ENCODE data around the gene CARD10. TPM values are rescaled to one million over a fixed set of nuclear protein-coding genes. Genes with fewer than 3 reads are reported as not detected.

The CARD10 gene
- total and polyA plus RNA-seq, 2 of the 13 experiments (the other 11 are each of a cell fraction or from before 2014, with no cell fraction given) = 35.2 to 55.8 TPM

DNA sequence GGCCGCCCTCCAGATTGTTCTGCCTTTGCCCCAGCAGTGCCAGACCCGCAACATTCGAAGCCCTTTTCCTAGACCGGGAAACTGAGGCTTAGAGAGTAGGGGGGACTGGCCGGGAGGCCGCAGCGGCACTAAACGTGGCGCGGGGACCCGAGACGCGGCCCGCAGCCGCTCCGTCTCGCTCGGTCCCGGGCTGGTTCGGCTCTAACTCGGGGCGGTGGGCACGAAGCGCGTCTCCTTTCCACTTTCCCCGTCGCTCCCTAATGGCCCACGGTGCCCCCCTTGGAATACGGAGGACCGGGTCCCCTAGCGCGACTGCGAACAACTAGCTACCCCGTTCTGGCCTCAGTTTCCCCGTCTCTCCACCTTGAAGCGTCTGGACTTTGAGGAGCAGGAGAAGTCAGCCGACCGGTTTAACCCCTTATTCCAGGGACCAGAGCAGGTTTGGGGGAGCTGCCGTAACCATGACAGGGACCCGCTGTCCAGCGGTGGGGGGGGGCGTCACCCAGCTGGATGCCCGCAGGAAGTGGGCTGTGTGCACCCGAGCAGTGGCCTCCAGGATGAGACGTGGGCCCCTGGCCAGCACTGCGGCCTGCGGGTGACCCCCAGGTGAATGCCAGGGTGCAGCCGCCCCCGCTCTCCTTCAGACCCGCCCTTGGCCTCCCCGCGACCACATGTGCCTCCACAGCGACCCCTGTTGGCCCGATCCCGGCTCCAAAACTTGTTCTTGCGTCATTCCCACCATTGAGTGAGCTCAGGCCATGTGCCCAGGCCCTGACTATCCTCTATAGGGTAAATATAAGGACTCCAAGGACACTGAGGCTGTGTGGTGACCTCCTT, 42.2 kb upstream of the CARD10 start (continued):
- peak; percentile 65 for TF ChIP-seq PHF21A (CRISPR knock-in tag; IDR thresholded peaks at IDR 0.05)
- peak; percentile 79; the same call in 1 of the 2 replicates for TF ChIP-seq CBX5 (CRISPR knock-in tag; IDR thresholded peaks at IDR 0.05; ENCODE audit: borderline replicate concordance)
- no peak for TF ChIP-seq ZFP36 (IDR thresholded peaks at IDR 0.05; ENCODE audit: borderline replicate concordance, low read depth, low read length, partially characterized antibody)
- TF ChIP-seq ZNF556 (CRISPR knock-in tag; IDR thresholded peaks at IDR 0.05; ENCODE audit: borderline replicate concordance) = peak; percentile 88; the same call in 1 of the 2 replicates
- peak; percentile 49; the same call in 1 of the 2 replicates for TF ChIP-seq SIX1 (CRISPR knock-in tag; IDR thresholded peaks at IDR 0.05; ENCODE audit: borderline replicate concordance)
- peak; percentile 89; the same call in 1 of the 2 replicates for TF ChIP-seq KAT7 (CRISPR knock-in tag; IDR thresholded peaks at IDR 0.05; ENCODE audit: borderline replicate concordance)
- TF ChIP-seq, protein P1, sequence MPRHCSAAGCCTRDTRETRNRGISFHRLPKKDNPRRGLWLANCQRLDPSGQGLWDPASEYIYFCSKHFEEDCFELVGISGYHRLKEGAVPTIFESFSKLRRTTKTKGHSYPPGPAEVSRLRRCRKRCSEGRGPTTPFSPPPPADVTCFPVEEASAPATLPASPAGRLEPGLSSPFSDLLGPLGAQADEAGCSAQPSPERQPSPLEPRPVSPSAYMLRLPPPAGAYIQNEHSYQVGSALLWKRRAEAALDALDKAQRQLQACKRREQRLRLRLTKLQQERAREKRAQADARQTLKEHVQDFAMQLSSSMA (CRISPR knock-in tag; IDR thresholded peaks at IDR 0.05) = no peak
- peak; percentile 73; the same call in 1 of the 2 replicates for TF ChIP-seq ZNF124 (CRISPR knock-in tag; IDR thresholded peaks at IDR 0.05)
- TF ChIP-seq DNMT3B (CRISPR knock-in tag; conservative IDR thresholded peaks at IDR 0.05) = no peak
- TF ChIP-seq, protein P2, sequence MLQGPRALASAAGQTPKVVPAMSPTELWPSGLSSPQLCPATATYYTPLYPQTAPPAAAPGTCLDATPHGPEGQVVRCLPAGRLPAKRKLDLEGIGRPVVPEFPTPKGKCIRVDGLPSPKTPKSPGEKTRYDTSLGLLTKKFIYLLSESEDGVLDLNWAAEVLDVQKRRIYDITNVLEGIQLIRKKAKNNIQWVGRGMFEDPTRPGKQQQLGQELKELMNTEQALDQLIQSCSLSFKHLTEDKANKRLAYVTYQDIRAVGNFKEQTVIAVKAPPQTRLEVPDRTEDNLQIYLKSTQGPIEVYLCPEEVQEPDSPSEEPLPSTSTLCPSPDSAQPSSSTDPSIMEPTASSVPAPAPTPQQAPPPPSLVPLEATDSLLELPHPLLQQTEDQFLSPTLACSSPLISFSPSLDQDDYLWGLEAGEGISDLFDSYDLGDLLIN (CRISPR knock-in tag; IDR thresholded peaks at IDR 0.05; ENCODE audit: borderline replicate concordance) = peak; percentile 47; the same call in 1 of the 2 replicates
- no peak; the same call in 1 of the 2 replicates for TF ChIP-seq FIP1L1 (IDR thresholded peaks at IDR 0.05; ENCODE audit: borderline replicate concordance, insufficient read depth, low read depth, low read length)
- peak; percentile 80 for TF ChIP-seq ELF3 (CRISPR knock-in tag; IDR thresholded peaks at IDR 0.05)
- TF ChIP-seq ZNF678 (CRISPR knock-in tag; IDR thresholded peaks at IDR 0.05) = no peak; the same call in 1 of the 2 replicates
- TF ChIP-seq, protein P3, sequence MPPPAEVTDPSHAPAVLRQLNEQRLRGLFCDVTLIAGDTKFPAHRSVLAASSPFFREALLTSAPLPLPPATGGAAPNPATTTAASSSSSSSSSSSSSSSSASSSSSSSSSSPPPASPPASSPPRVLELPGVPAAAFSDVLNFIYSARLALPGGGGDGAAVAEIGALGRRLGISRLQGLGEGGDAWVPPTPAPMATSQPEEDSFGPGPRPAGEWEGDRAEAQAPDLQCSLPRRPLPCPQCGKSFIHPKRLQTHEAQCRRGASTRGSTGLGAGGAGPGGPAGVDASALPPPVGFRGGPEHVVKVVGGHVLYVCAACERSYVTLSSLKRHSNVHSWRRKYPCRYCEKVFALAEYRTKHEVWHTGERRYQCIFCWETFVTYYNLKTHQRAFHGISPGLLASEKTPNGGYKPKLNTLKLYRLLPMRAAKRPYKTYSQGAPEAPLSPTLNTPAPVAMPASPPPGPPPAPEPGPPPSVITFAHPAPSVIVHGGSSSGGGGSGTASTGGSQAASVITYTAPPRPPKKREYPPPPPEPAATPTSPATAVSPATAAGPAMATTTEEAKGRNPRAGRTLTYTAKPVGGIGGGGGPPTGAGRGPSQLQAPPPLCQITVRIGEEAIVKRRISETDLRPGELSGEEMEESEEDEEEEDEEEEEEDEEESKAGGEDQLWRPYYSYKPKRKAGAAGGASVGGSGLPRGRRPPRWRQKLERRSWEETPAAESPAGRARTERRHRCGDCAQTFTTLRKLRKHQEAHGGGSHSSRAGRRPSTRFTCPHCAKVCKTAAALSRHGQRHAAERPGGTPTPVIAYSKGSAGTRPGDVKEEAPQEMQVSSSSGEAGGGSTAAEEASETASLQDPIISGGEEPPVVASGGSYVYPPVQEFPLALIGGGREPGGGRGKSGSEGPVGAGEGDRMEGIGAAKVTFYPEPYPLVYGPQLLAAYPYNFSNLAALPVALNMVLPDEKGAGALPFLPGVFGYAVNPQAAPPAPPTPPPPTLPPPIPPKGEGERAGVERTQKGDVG (CRISPR knock-in tag; IDR thresholded peaks at IDR 0.05; ENCODE audit: borderline replicate concordance) = no peak
- TF ChIP-seq NAIF1 (CRISPR knock-in tag; IDR thresholded peaks at IDR 0.05; ENCODE audit: borderline replicate concordance) = no peak
- TF ChIP-seq ZNF549 (CRISPR knock-in tag; IDR thresholded peaks at IDR 0.05) = no peak
- no peak; the same call in 1 of the 2 replicates for TF ChIP-seq KLF9 (CRISPR knock-in tag; IDR thresholded peaks at IDR 0.05; ENCODE audit: low read depth)
- no peak for TF ChIP-seq EED (CRISPR knock-in tag; IDR thresholded peaks at IDR 0.05)
- no peak for TF ChIP-seq TCF12 (IDR thresholded peaks at IDR 0.05)
- peak; percentile 86 for TF ChIP-seq TCF12 (CRISPR knock-in tag; IDR thresholded peaks at IDR 0.05)
- TF ChIP-seq ZNF782 (CRISPR knock-in tag; IDR thresholded peaks at IDR 0.05; ENCODE audit: borderline replicate concordance) = no peak
- peak; percentile 94 for TF ChIP-seq MED1 (CRISPR knock-in tag; IDR thresholded peaks at IDR 0.05)
- TF ChIP-seq KDM4B (CRISPR knock-in tag; IDR thresholded peaks at IDR 0.05) = peak; percentile 80
- TF ChIP-seq GFI1 (CRISPR knock-in tag; IDR thresholded peaks at IDR 0.05; ENCODE audit: borderline replicate concordance) = no peak; the same call in 1 of the 2 replicates

All from HepG2 (cell line).